Gastrocnemius medialis (tissue), 4 donors: ENCODE measurements around the gene LPAR2.

ENCODE experiments used
- CTCF ChIP-seq, 5 experiments: fragments of 450-650 bp in 3 of 5; fragments of 200-600 bp in 2 of 5; sonication (generic) in 2 of 5; IDR thresholded peaks in 4 of 5; conservative IDR thresholded peaks in 1 of 5; 1 replicate in 4 of 5; 2 replicates in 1 of 5; pipeline ENCODE4 v1.5.1; 2016 to 2019; ENCODE audit warnings: antibody characterized with exemption in 5 of 5, mild to moderate bottlenecking in 3 of 5, moderate library complexity in 3 of 5
- POLR2A ChIP-seq, 2 donors: fragments of 450-650 bp; IDR thresholded peaks; one replicate each; pipeline ENCODE4 v1.6.1; 2017; ENCODE audit warnings: antibody characterized with exemption in 2 of 2, mild to moderate bottlenecking in 2 of 2, moderate library complexity in 2 of 2

GRCh38 chr19:19619181-19619848, 8.7 kb downstream of the LPAR2 start:
- TF ChIP-seq CTCF (IDR thresholded peaks at IDR 0.05 in 4 of 5, conservative IDR thresholded peaks at IDR 0.05 in 1 of 5) = no peak
- TF ChIP-seq POLR2A (IDR thresholded peaks at IDR 0.05) = no peak
